ENCODE measurements around the gene SOWAHD. TPM values are rescaled to one million over a fixed set of nuclear protein-coding genes. Genes with fewer than 3 reads are reported as not detected.

SOWAHD gene, protein sequence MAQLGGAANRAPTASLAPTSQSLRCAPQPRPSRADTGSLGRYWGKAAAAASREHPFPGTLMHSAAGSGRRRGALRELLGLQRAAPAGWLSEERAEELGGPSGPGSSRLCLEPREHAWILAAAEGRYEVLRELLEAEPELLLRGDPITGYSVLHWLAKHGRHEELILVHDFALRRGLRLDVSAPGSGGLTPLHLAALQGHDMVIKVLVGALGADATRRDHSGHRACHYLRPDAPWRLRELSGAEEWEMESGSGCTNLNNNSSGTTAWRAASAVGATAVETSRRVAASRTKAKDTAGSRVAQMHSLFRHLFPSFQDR
- total RNA-seq (2022) = not detected in 2 replicates
- not detected for Bru-seq, nascent RNA
- BruChase-seq, experiment 1, labeled RNA remaining after a 6-hour chase = percentile 16 among the genes with signal in this experiment
- BruChase-seq, experiment 2, labeled RNA remaining after a 2-hour chase = not detected
- long read RNA-seq = 0 reads

DNA sequence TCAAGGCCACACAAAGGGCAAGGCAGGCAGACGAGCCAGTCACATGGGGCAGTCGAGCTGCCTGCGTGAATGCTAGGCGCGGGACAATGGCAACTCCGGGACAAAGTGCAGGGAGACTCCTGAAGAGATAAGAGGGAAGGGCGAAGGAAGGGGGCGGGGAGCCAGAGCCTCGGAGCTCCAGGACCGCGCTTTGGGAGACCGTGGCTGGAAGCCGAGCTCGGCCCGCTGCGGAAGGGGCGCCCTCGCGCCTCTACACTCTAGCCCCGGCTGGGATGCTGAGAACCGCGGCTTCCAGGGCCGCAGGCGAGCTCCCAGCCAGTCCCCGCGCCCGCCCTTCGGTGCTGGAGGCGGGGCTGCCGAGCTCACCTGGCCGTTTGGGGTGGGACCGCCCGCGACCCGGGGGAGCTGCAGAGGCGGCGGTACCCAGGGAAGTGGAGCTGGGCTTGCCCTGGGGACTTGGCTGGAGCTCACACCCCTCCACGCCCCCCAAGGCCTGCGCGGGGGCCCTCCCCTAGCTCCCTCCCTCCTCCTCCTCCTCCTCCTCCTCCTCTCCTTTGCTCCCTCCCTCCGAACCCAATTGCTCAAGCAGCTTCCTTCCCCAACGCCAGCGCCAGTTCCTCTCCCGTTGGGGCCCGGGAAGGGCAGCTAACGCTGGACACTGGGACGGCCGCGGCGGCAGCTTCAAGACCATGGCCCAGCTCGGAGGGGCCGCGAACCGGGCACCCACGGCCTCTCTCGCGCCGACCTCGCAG, at the start of gene SOWAHD:
Gene SOWAHD, plus strand, starts transcription at position 610 of the 752 bp plus-strand sequence. Its CDS starts 80 bp downstream, at position 690.
- TF ChIP-seq, protein P1, sequence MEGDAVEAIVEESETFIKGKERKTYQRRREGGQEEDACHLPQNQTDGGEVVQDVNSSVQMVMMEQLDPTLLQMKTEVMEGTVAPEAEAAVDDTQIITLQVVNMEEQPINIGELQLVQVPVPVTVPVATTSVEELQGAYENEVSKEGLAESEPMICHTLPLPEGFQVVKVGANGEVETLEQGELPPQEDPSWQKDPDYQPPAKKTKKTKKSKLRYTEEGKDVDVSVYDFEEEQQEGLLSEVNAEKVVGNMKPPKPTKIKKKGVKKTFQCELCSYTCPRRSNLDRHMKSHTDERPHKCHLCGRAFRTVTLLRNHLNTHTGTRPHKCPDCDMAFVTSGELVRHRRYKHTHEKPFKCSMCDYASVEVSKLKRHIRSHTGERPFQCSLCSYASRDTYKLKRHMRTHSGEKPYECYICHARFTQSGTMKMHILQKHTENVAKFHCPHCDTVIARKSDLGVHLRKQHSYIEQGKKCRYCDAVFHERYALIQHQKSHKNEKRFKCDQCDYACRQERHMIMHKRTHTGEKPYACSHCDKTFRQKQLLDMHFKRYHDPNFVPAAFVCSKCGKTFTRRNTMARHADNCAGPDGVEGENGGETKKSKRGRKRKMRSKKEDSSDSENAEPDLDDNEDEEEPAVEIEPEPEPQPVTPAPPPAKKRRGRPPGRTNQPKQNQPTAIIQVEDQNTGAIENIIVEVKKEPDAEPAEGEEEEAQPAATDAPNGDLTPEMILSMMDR (IDR thresholded peaks at IDR 0.05; ENCODE audit: unreplicated experiment) = no peak
- intact Hi-C loops (cut with micrococcal nuclease; ENCODE audit: unreplicated experiment) = no loop called here
- no TSS peak for BruUV-seq (replicated peaks)
- Mint-ChIP-seq H3K36me3 (ENCODE audit: insufficient read depth, unreplicated experiment) (peaks cover 12% of the 10 kb centered on the region), H3K27me3 (ENCODE audit: unreplicated experiment) (no peaks in the 10 kb centered on the region), H3K9me3 (ENCODE audit: low read depth, unreplicated experiment) (no peaks in the 10 kb centered on the region), H3K27ac (ENCODE audit: unreplicated experiment) (no peak within 1 kb of the TSS), H3K4me1 (ENCODE audit: low read depth, unreplicated experiment) (peaks cover 9% of the 10 kb centered on the region), H3K4me3 (ENCODE audit: low read depth, unreplicated experiment) (peak within 1 kb of the TSS; percentile 76)
- DNase-seq = peak; percentile 46
- CTCF ChIA-PET = interaction anchor here (0.6 to 1.4 kb wide), 4 partner anchors 33 to 348 kb away, joined by 3 to 5 read pairs (median 4); partner anchors contain the start of gene RPL39

DNA sequence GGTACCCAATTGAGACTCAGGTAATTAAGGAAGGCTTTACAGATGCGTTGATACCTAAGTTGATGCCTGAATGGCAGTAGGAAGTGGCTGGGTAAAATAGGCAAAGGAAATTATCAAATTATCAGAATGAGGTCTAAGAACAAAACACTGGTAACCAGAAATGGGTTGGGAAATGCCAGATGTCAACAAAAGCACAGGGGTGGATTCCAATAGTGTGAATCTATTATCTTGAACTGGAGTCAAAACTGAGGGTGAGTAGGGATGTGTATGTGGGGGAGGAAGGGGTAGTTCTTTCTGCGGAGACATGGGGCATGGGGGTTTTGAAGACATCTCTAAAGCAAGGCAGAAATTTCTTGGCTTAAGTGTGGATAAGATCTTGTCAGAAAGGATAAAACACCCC, 49.5 kb upstream of the SOWAHD start:
- intact Hi-C loops (cut with micrococcal nuclease; ENCODE audit: unreplicated experiment) = no loop called here
- Mint-ChIP-seq H3K4me3 (ENCODE audit: low read depth, unreplicated experiment) (no peak overlapping the region), H3K27ac (ENCODE audit: unreplicated experiment) (no peak overlapping the region), H3K4me1 (ENCODE audit: low read depth, unreplicated experiment) (no peaks in the 10 kb centered on the region), H3K36me3 (ENCODE audit: insufficient read depth, unreplicated experiment) (no peaks in the 10 kb centered on the region), H3K27me3 (ENCODE audit: unreplicated experiment) (peaks cover 41% of the 10 kb centered on the region), H3K9me3 (ENCODE audit: low read depth, unreplicated experiment) (peaks cover 2% of the 10 kb centered on the region)
- BruUV-seq (replicated peaks) = no TSS peak
- TF ChIP-seq, protein P1 (IDR thresholded peaks at IDR 0.05; ENCODE audit: unreplicated experiment) = no peak
- CTCF ChIA-PET = interaction anchor here (0.6 kb wide), 1 partner anchor 193 kb away, joined by 3 read pairs; no protein-coding TSS in a partner anchor
- no peak for DNase-seq

DNA sequence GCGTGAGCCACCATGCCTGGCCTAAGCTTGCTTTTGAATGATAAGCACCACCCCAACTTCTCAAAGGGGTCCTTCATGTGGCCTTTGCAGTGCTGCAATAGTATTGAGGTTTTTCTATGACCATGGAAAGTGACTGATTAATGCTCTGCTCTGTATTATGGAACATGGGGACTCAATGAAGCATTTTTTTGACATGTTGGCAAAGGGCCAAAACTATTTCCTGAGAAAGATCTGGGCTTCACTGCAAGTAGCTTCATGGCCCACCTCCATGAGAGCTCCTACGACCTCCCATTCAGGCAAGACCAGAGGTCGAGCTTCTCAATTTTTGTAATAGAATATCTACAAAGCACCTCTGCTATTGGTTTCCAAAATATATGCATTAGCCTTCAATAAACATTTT, 48.8 kb upstream of the SOWAHD start:
- CTCF ChIA-PET = interaction anchor here (0.7 kb wide), 1 partner anchor 197 kb away, joined by 3 read pairs; no protein-coding TSS in a partner anchor
- intact Hi-C loops (cut with micrococcal nuclease; ENCODE audit: unreplicated experiment) = no loop called here
- no peaks in the 10 kb centered on the region for H3K4me1 Mint-ChIP-seq (ENCODE audit: low read depth, unreplicated experiment)
- no peak overlapping the region for H3K4me3 Mint-ChIP-seq (ENCODE audit: low read depth, unreplicated experiment)
- peaks cover 2% of the 10 kb centered on the region for H3K9me3 Mint-ChIP-seq (ENCODE audit: low read depth, unreplicated experiment)
- peaks cover 34% of the 10 kb centered on the region for H3K27me3 Mint-ChIP-seq (ENCODE audit: unreplicated experiment)
- TF ChIP-seq, protein P1 (IDR thresholded peaks at IDR 0.05; ENCODE audit: unreplicated experiment) = no peak
- BruUV-seq (replicated peaks) = no TSS peak
- H3K27ac Mint-ChIP-seq (ENCODE audit: unreplicated experiment) = no peak overlapping the region
- no peaks in the 10 kb centered on the region for H3K36me3 Mint-ChIP-seq (ENCODE audit: insufficient read depth, unreplicated experiment)
- no peak for DNase-seq

DNA sequence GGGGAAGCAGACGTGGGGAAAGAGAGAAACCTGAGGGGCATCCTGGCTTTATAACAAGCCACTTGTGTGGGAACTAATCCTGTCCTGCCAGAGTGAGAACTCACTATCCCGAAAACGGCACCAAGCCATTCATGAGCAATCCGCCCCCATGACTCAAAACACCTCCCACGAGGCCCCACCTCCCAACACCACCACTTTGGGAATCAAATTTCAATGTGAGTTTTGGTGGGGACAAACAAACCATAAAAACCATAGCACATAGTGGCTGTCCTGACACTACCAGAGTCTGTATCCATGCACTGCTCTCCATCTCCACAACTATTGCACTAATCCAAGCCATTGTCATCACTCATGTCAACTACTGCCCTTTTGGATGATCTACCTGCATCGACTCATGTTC, 36.9 kb upstream of the SOWAHD start:
- CTCF ChIA-PET = no interaction called here
- BruUV-seq (replicated peaks) = no TSS peak
- intact Hi-C loops (cut with micrococcal nuclease; ENCODE audit: unreplicated experiment) = no loop called here
- TF ChIP-seq, protein P1 (IDR thresholded peaks at IDR 0.05; ENCODE audit: unreplicated experiment) = no peak
- Mint-ChIP-seq H3K4me1 (ENCODE audit: low read depth, unreplicated experiment) (no peaks in the 10 kb centered on the region), H3K4me3 (ENCODE audit: low read depth, unreplicated experiment) (no peak overlapping the region), H3K27ac (ENCODE audit: unreplicated experiment) (no peak overlapping the region), H3K27me3 (ENCODE audit: unreplicated experiment) (no peaks in the 10 kb centered on the region), H3K36me3 (ENCODE audit: insufficient read depth, unreplicated experiment) (no peaks in the 10 kb centered on the region), H3K9me3 (ENCODE audit: low read depth, unreplicated experiment) (no peaks in the 10 kb centered on the region)
- DNase-seq = no peak
